IPS-11a (cell line): ENCODE measurements around the gene LMX1B.

Experiments
- H3K4me3 ChIP-seq: one replicate; pipeline ENCODE4 v1.5.1; 2013; ENCODE audit warnings: low read depth, low read length, control low read depth

LMX1B gene

GRCh38 chr9:126693428-126693944 is 79.8 kb downstream of the LMX1B start:
- no peak overlapping the region for H3K4me3 ChIP-seq

GRCh38 chr9:126694206-126695081 is 80.7 kb downstream of the LMX1B start:
- no peak overlapping the region for H3K4me3 ChIP-seq

GRCh38 chr9:126695186-126695585 is 81.5 kb downstream of the LMX1B start:
- no peak overlapping the region for H3K4me3 ChIP-seq

- no peak overlapping the region for H3K4me3 ChIP-seq
These were observed 82.1 kb downstream of the LMX1B start for GRCh38 chr9:126695701-126696400.

- no peak overlapping the region for H3K4me3 ChIP-seq
These were observed 82.8 kb downstream of the LMX1B start for GRCh38 chr9:126696401-126697145.

- H3K4me3 ChIP-seq, result no peak overlapping the region
These were observed 83.6 kb downstream of the LMX1B start for GRCh38 chr9:126697330-126697729.

- H3K4me3 ChIP-seq, result no peak overlapping the region
These were observed 84.5 kb downstream of the LMX1B start for GRCh38 chr9:126698251-126698650.

- no peak overlapping the region for H3K4me3 ChIP-seq
These were observed 85.0 kb downstream of the LMX1B start for GRCh38 chr9:126698756-126699155.

- H3K4me3 ChIP-seq, result no peak overlapping the region
These were observed 85.7 kb downstream of the LMX1B start for GRCh38 chr9:126699401-126699881.

- no peak overlapping the region for H3K4me3 ChIP-seq
These were observed 86.6 kb downstream of the LMX1B start for GRCh38 chr9:126700296-126700695.

GRCh38 chr9:126700903-126701812 is 87.4 kb downstream of the LMX1B start:
- H3K4me3 ChIP-seq, result no peak overlapping the region

- no peak overlapping the region for H3K4me3 ChIP-seq
These were observed 88.0 kb downstream of the LMX1B start for GRCh38 chr9:126701813-126702140.

- no peak overlapping the region for H3K4me3 ChIP-seq
These were observed 88.6 kb downstream of the LMX1B start for GRCh38 chr9:126702151-126703001.

- no peak overlapping the region for H3K4me3 ChIP-seq
These were observed 89.5 kb downstream of the LMX1B start for GRCh38 chr9:126703002-126703865.

GRCh38 chr9:126703866-126704156 is 90.1 kb downstream of the LMX1B start:
- no peak overlapping the region for H3K4me3 ChIP-seq

- no peak overlapping the region for H3K4me3 ChIP-seq
These were observed 90.6 kb downstream of the LMX1B start for GRCh38 chr9:126704157-126704891.

GRCh38 chr9:126704892-126705766 is 91.4 kb downstream of the LMX1B start:
- H3K4me3 ChIP-seq, result no peak overlapping the region
